T-helper 2 cell treated with Interferon-gamma antibody and Interleukin-4, amounts not matched to agents 5 μg/mL and 100 μg/mL, for 36 hours (primary cell): ENCODE data around the gene ETFA.
A peak's percentile ranks its signal among the peaks of the same experiment; 100 is the strongest.

ENCODE experiments used
- DNase-seq: peaks from one replicate; pipeline ENCODE4 v3.0.0; 2021; ENCODE audit warnings: low spot score
- H3K27ac Mint-ChIP-seq: one replicate; pipeline ENCODE4 v1.8.0; 2021; ENCODE audit warnings: mild to moderate bottlenecking, mixed read lengths
- H3K27me3 Mint-ChIP-seq: one replicate; pipeline ENCODE4 v1.8.0; 2021; ENCODE audit warnings: low read depth, mixed read lengths
- H3K36me3 Mint-ChIP-seq: one replicate; pipeline ENCODE4 v1.8.0; 2021; ENCODE audit warnings: low read depth, mixed read lengths
- H3K4me1 Mint-ChIP-seq: one replicate; pipeline ENCODE4 v1.8.0; 2021; ENCODE audit warnings: low read depth, mixed read lengths
- H3K4me3 Mint-ChIP-seq: one replicate; pipeline ENCODE4 v1.8.0; 2022; ENCODE audit warnings: mild to moderate bottlenecking, moderate library complexity, mixed read lengths
- H3K9me3 Mint-ChIP-seq: one replicate; pipeline ENCODE4 v1.8.0; 2021; ENCODE audit warnings: mixed read lengths

Gene ETFA

GRCh38 chr15:76344893-76345582 lies 33.8 kb upstream of the ETFA start:
- Mint-ChIP-seq H3K4me3 (peak overlapping the region; percentile 66), H3K4me1 (peaks cover 13% of the 10 kb centered on the region), H3K36me3 (peaks cover 10% of the 10 kb centered on the region), H3K9me3 (no peaks in the 10 kb centered on the region), H3K27me3 (peaks cover 77% of the 10 kb centered on the region), H3K27ac (peak overlapping the region; percentile 10)
- no peak for DNase-seq

DNA sequence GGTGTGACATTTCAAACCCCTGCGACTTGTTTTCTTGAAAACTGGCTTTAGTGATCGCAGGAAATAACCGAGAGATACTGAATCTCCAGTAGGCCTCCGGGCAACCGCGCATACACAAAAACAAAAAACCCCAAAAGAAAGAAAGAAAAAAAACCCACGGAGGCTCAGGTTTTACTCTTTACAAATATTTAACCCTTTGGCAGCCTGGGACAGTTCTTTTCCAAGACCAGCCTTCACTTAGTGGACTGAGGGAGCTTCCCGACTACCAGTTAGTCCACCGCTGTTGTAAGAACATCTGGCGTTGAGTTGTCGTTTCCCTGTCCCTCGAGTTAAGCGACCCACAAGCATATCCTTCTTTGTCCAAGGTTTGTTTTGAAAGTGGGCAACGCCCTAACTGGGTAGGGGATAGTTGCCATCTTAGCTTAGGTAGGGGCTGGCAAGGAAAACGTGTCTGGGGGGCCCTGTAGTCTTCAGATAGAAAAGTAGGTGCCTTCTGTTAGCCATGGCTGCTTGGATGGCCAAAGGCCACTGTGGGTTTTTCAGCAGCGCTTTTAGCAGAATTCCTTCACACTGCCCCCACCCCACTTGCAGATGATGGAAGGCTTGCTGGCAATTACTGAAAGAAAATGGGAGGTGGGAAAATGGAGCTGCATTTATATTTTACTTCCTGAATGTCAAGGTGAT lies 32.2 kb upstream of the ETFA start:
- H3K9me3 Mint-ChIP-seq, result no peaks in the 10 kb centered on the region
- H3K4me1 Mint-ChIP-seq, result peaks cover 22% of the 10 kb centered on the region
- no peak for DNase-seq
- H3K36me3 Mint-ChIP-seq, result peaks cover 15% of the 10 kb centered on the region
- H3K27ac Mint-ChIP-seq, result no peak overlapping the region
- peaks cover 82% of the 10 kb centered on the region for H3K27me3 Mint-ChIP-seq
- H3K4me3 Mint-ChIP-seq, result no peak overlapping the region

- H3K4me3 Mint-ChIP-seq, result peak overlapping the region; percentile 46
- no peak for DNase-seq
- H3K36me3 Mint-ChIP-seq, result peaks cover 11% of the 10 kb centered on the region
- peaks cover 23% of the 10 kb centered on the region for H3K4me1 Mint-ChIP-seq
- H3K27ac Mint-ChIP-seq, result no peak overlapping the region
- peaks cover 76% of the 10 kb centered on the region for H3K27me3 Mint-ChIP-seq
- H3K9me3 Mint-ChIP-seq, result no peaks in the 10 kb centered on the region
Observed at GRCh38 chr15:76342382-76343201, 31.3 kb upstream of the ETFA start.

GRCh38 chr15:76342058-76342381 lies 30.8 kb upstream of the ETFA start:
- H3K9me3 Mint-ChIP-seq, result no peaks in the 10 kb centered on the region
- no peak overlapping the region for H3K27ac Mint-ChIP-seq
- peaks cover 79% of the 10 kb centered on the region for H3K27me3 Mint-ChIP-seq
- H3K4me1 Mint-ChIP-seq, result peaks cover 28% of the 10 kb centered on the region
- peak overlapping the region; percentile 46 for H3K4me3 Mint-ChIP-seq
- peaks cover 15% of the 10 kb centered on the region for H3K36me3 Mint-ChIP-seq
- DNase-seq, result no peak

DNA sequence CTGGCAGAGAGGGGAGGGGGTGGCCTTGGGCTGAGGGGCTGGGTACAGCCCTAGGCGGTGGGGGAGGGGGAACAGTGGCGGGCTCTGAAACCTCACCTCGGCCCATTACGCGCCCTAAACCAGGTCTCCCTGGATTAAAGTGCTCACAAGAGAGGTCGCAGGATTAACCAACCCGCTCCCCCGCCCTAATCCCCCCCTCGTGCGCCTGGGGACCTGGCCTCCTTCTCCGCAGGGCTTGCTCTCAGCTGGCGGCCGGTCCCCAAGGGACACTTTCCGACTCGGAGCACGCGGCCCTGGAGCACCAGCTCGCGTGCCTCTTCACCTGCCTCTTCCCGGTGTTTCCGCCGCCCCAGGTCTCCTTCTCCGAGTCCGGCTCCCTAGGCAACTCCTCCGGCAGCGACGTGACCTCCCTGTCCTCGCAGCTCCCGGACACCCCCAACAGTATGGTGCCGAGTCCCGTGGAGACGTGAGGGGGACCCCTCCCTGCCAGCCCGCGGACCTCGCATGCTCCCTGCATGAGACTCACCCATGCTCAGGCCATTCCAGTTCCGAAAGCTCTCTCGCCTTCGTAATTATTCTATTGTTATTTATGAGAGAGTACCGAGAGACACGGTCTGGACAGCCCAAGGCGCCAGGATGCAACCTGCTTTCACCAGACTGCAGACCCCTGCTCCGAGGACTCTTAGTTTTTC lies 30.2 kb upstream of the ETFA start:
- no peaks in the 10 kb centered on the region for H3K9me3 Mint-ChIP-seq
- H3K4me3 Mint-ChIP-seq, result peak overlapping the region; percentile 46
- DNase-seq, result no peak
- H3K4me1 Mint-ChIP-seq, result peaks cover 33% of the 10 kb centered on the region
- peaks cover 81% of the 10 kb centered on the region for H3K27me3 Mint-ChIP-seq
- H3K27ac Mint-ChIP-seq, result no peak overlapping the region
- peaks cover 16% of the 10 kb centered on the region for H3K36me3 Mint-ChIP-seq

DNA sequence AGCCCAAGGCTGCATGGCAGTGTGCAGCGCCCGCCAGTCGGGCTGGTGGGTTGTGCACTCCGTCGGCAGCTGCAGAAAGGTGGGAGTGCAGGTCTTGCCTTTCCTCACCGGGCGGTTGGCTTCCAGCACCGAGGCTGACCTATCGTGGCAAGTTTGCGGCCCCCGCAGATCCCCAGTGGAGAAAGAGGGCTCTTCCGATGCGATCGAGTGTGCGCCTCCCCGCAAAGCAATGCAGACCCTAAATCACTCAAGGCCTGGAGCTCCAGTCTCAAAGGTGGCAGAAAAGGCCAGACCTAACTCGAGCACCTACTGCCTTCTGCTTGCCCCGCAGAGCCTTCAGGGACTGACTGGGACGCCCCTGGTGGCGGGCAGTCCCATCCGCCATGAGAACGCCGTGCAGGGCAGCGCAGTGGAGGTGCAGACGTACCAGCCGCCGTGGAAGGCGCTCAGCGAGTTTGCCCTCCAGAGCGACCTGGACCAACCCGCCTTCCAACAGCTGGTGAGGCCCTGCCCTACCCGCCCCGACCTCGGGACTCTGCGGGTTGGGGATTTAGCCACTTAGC lies 29.6 kb upstream of the ETFA start:
- Mint-ChIP-seq H3K9me3 (no peaks in the 10 kb centered on the region), H3K4me3 (peak overlapping the region; percentile 87), H3K27ac (no peak overlapping the region), H3K4me1 (peaks cover 34% of the 10 kb centered on the region), H3K27me3 (peaks cover 81% of the 10 kb centered on the region), H3K36me3 (peaks cover 16% of the 10 kb centered on the region)
- peak; percentile 33 for DNase-seq

DNA sequence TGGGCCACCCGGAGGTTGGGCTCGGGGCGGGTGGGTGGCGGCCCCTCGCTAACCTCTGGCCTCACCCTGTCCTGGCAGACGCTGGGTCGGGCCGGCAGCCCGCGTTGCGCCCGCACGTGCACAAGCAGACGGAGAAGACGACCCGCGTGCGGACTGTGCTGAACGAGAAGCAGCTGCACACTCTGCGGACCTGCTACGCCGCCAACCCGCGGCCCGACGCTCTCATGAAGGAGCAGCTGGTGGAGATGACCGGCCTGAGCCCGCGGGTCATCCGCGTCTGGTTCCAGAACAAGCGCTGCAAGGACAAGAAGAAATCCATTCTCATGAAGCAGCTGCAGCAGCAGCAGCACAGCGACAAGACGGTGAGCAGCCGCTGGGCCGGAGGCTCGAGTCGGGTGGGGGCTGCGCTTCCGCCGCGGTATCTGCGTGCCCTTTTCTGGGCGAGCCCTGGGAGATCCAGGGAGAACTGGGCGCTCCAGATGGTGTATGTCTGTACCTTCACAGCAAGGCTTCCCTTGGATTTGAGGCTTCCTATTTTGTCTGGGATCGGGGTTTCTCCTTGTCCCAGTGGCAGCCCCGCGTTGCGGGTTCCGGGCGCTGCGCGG lies 29.0 kb upstream of the ETFA start:
- no peak for DNase-seq
- peaks cover 36% of the 10 kb centered on the region for H3K4me1 Mint-ChIP-seq
- no peaks in the 10 kb centered on the region for H3K9me3 Mint-ChIP-seq
- peaks cover 81% of the 10 kb centered on the region for H3K27me3 Mint-ChIP-seq
- peaks cover 13% of the 10 kb centered on the region for H3K36me3 Mint-ChIP-seq
- no peak overlapping the region for H3K27ac Mint-ChIP-seq
- peak overlapping the region; percentile 87 for H3K4me3 Mint-ChIP-seq

DNA sequence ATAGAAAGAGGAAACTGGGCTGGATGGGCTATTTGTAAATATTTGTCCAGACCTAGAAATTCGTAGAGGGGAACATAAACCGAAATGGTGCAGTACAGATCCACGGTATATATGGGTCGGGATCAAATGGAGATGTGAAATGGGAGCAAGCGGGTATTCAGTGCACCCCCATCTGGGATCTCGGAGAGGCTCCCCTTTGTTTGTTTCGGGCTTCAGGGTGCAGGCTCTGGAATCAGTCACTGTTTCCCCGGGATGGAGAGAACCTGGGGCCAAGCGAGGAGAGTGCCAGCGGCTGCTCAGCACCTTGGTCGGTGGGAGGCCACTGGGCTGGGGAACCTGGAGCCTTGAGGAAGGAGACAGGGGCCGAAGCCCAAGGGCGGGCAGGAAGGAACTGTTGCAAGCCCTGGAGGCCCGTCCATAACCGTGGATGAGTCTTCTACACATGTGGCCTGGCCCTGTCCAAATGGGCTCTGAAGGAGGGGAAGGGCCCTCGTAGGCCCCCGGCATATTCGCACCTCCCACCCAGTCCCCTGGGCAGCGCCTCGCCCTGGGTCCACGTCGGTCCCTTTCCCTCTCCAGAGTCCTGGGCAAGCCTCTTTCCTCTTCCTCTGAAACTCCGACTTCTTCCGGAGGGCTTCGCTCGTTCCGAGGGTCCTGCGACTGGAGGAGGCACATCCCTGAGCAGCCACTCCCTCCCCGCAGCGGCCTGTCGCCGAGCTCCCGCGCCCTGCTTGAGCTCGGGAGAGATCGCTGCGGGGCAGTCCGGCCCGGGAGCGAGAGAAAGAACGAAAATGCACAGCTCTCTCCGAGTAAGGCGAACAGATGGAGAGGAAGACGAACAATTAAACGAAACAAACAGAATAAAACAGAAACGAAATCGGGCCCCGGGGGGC lies 28.3 kb upstream of the ETFA start:
- DNase-seq, result no peak
- Mint-ChIP-seq H3K27ac (no peak overlapping the region), H3K27me3 (peaks cover 77% of the 10 kb centered on the region), H3K4me1 (peaks cover 36% of the 10 kb centered on the region), H3K9me3 (no peaks in the 10 kb centered on the region), H3K4me3 (peak overlapping the region; percentile 87), H3K36me3 (peaks cover 13% of the 10 kb centered on the region)

DNA sequence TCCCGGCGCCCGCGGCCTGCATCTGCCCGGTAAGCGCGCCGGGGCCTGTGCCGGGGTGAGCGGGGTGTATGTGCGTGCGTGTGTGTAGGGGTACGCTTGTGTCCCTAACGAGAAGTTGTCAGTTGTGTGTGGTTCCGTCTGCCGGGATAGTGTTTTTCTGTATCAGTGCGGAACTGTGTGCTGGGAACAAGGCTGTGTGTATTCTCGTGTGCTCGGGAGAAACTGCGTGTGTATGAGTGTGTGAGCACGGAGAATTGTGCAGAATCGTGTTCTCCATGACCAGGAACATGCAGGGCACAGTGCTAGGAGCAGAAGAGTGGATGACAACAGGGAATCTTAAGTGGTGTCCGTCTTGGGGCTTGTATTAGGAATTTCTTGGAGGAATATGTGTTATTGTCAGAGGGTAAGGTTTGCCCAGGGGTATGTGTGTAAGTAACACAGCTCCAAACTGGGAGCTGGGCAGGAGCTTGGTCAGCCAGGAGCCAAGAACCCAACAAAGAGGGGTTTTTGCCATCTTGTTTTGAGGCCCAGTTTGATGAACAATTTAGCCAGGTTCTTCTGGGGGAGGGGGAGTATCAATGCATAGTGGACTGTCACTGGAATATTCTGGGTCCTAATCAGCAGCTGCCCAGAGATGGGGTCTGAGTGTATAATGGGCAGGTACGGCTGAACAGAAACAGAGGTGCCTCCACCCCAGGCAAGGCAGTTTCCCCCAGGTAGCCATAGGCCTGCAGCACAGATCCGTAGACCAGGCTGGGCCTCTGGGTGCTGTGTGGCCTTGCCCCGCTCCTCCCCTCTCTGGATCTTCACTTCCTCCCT lies 27.4 kb upstream of the ETFA start:
- H3K9me3 Mint-ChIP-seq, result no peaks in the 10 kb centered on the region
- H3K27me3 Mint-ChIP-seq, result peaks cover 72% of the 10 kb centered on the region
- peaks cover 36% of the 10 kb centered on the region for H3K4me1 Mint-ChIP-seq
- H3K36me3 Mint-ChIP-seq, result peaks cover 13% of the 10 kb centered on the region
- H3K27ac Mint-ChIP-seq, result peak overlapping the region; percentile 1
- peak overlapping the region; percentile 54 for H3K4me3 Mint-ChIP-seq
- no peak for DNase-seq

- peaks cover 64% of the 10 kb centered on the region for H3K27me3 Mint-ChIP-seq
- DNase-seq, result no peak
- H3K4me3 Mint-ChIP-seq, result peak overlapping the region; percentile 95
- H3K36me3 Mint-ChIP-seq, result peaks cover 13% of the 10 kb centered on the region
- no peaks in the 10 kb centered on the region for H3K9me3 Mint-ChIP-seq
- H3K4me1 Mint-ChIP-seq, result peaks cover 36% of the 10 kb centered on the region
- no peak overlapping the region for H3K27ac Mint-ChIP-seq
Observed at GRCh38 chr15:76337696-76338485, 26.6 kb upstream of the ETFA start.

- Mint-ChIP-seq H3K9me3 (no peaks in the 10 kb centered on the region), H3K27ac (peak overlapping the region; percentile 70), H3K4me1 (peaks cover 36% of the 10 kb centered on the region), H3K36me3 (peaks cover 13% of the 10 kb centered on the region), H3K4me3 (peak overlapping the region; percentile 95), H3K27me3 (peaks cover 62% of the 10 kb centered on the region)
- no peak for DNase-seq
Observed at GRCh38 chr15:76337059-76337695, 25.9 kb upstream of the ETFA start.
